Measurements from ENCODE around the gene MCTP1. TPM values are rescaled to one million over a fixed set of nuclear protein-coding genes. Genes with fewer than 3 reads are reported as not detected.

The MCTP1 gene
- total RNA-seq, 2 experiments from 2014 or later: not detected

DNA sequence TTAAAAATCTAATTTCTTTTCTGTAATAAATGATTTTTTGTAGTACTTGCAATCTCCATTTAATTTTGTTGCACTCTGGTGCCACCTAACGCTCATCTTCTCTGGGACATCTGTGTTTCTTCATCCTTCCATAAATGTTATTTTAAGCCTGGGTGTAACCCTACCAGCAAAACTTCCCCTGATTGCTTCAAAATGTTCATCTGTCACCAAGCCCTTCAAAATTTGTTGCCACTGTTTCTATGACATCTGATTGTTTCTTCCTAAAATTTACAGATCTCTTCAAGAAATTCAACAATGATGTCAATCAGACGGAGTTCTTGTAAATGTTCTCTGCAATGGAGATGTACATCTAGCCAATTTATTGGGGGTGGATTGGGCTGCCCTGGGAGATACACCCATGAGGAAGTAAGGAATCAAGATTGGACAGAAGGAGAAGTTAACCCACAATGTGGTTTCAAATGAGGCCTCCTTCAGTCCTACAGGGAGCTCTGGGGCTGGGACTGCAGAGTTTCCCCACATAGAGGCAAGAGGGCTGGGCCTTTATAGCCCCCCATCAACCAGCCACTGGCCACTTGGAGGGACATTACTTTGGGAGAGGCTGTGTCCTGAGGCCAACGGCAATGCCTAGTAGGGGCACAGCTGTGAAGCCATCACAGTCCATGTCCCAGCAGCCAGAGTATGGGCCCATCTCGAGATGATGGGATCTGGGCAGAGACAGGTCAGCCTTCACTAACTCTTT, 23.3 kb downstream of the MCTP1 start:
- intact Hi-C loops (cut with micrococcal nuclease; ENCODE audit: unreplicated experiment): loop anchor here (10.0 kb wide), 1 partner anchor 297 kb away; no protein-coding TSS in a partner anchor
- no peak for DNase-seq (ENCODE audit: low spot score)
- no peak overlapping the region for H3K4me3 ChIP-seq (ENCODE audit: low read depth, low read length, poor library complexity, severe bottlenecking)
- no peaks in the 10 kb centered on the region for H3K79me2 ChIP-seq (ENCODE audit: insufficient read depth, low read depth, low read length)
- no peak overlapping the region for H3K27ac ChIP-seq (ENCODE audit: low read depth, low read length, poor library complexity, severe bottlenecking)
- H3K9me2 ChIP-seq (ENCODE audit: insufficient read depth, low read length): no peaks in the 10 kb centered on the region
- no peak for TF ChIP-seq EZH2phosphoT487 (IDR thresholded peaks at IDR 0.05; ENCODE audit: borderline replicate concordance, low read depth, low read length)
- TF ChIP-seq, protein P1, sequence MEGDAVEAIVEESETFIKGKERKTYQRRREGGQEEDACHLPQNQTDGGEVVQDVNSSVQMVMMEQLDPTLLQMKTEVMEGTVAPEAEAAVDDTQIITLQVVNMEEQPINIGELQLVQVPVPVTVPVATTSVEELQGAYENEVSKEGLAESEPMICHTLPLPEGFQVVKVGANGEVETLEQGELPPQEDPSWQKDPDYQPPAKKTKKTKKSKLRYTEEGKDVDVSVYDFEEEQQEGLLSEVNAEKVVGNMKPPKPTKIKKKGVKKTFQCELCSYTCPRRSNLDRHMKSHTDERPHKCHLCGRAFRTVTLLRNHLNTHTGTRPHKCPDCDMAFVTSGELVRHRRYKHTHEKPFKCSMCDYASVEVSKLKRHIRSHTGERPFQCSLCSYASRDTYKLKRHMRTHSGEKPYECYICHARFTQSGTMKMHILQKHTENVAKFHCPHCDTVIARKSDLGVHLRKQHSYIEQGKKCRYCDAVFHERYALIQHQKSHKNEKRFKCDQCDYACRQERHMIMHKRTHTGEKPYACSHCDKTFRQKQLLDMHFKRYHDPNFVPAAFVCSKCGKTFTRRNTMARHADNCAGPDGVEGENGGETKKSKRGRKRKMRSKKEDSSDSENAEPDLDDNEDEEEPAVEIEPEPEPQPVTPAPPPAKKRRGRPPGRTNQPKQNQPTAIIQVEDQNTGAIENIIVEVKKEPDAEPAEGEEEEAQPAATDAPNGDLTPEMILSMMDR (conservative IDR thresholded peaks at IDR 0.05; ENCODE audit: low read length): peak; percentile 71
- H3K9me3 ChIP-seq (ENCODE audit: low read length): no peaks in the 10 kb centered on the region
- no peaks in the 10 kb centered on the region for H3K4me1 ChIP-seq (ENCODE audit: insufficient read depth, low read length, poor library complexity, severe bottlenecking)
- no peak overlapping the region for H3K4me2 ChIP-seq (ENCODE audit: low read length)
- no peak overlapping the region for H2AFZ ChIP-seq (ENCODE audit: low read length)
- no peaks in the 10 kb centered on the region for H3K36me3 ChIP-seq (ENCODE audit: insufficient read depth, low read length)
- no peaks in the 10 kb centered on the region for H4K20me1 ChIP-seq (ENCODE audit: insufficient read depth, low read length)
- BruUV-seq (replicated peaks): no TSS peak
- ChIA-PET CTCF (ENCODE audit: unreplicated experiment) (no interaction called here), POLR2A (no interaction called here)

DNA sequence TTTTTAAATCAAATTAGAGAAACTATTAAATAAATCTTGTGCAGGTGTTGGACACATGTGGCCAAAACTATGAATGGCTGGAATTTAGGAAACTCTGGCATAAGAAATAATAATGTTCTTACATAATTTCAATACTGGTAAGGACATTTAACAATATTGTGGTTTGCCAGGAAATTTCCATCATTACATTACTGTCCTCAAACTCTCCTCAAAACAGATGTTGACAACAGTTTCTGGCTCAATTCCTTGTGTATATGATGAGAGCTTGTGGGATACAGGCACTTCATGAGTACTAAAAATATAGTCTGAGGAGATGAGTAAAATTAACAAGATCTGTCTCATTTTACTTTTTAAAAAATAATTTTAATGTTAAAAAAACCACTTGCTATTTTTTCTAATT, 27.9 kb downstream of the MCTP1 start:
- POLR2A ChIA-PET: interaction anchor here (0.8 kb wide), 1 partner anchor 18 kb away, joined by 3 read pairs; no protein-coding TSS in a partner anchor
- H2AFZ ChIP-seq (ENCODE audit: low read length): no peak overlapping the region
- no peak for TF ChIP-seq EZH2phosphoT487 (IDR thresholded peaks at IDR 0.05; ENCODE audit: borderline replicate concordance, low read depth, low read length)
- TF ChIP-seq, protein P1 (conservative IDR thresholded peaks at IDR 0.05; ENCODE audit: low read length): no peak
- H3K36me3 ChIP-seq (ENCODE audit: insufficient read depth, low read length): no peaks in the 10 kb centered on the region
- H3K9me3 ChIP-seq (ENCODE audit: low read length): no peaks in the 10 kb centered on the region
- H3K4me1 ChIP-seq (ENCODE audit: insufficient read depth, low read length, poor library complexity, severe bottlenecking): no peaks in the 10 kb centered on the region
- H3K27ac ChIP-seq (ENCODE audit: low read depth, low read length, poor library complexity, severe bottlenecking): no peak overlapping the region
- no peak for DNase-seq (ENCODE audit: low spot score)
- H3K4me2 ChIP-seq (ENCODE audit: low read length): no peak overlapping the region
- no peaks in the 10 kb centered on the region for H3K9me2 ChIP-seq (ENCODE audit: insufficient read depth, low read length)
- no peaks in the 10 kb centered on the region for H4K20me1 ChIP-seq (ENCODE audit: insufficient read depth, low read length)
- CTCF ChIA-PET (ENCODE audit: unreplicated experiment): no interaction called here
- no peaks in the 10 kb centered on the region for H3K79me2 ChIP-seq (ENCODE audit: insufficient read depth, low read depth, low read length)
- H3K4me3 ChIP-seq (ENCODE audit: low read depth, low read length, poor library complexity, severe bottlenecking): no peak overlapping the region
- BruUV-seq (replicated peaks): no TSS peak
- intact Hi-C loops (cut with micrococcal nuclease; ENCODE audit: unreplicated experiment): no loop called here

GRCh38 chr5:95256446-95256845, 28.4 kb downstream of the MCTP1 start:
- CTCF ChIA-PET (ENCODE audit: unreplicated experiment): no interaction called here
- no peaks in the 10 kb centered on the region for H3K36me3 ChIP-seq (ENCODE audit: insufficient read depth, low read length)
- intact Hi-C loops (cut with micrococcal nuclease; ENCODE audit: unreplicated experiment): no loop called here
- H4K20me1 ChIP-seq (ENCODE audit: insufficient read depth, low read length): no peaks in the 10 kb centered on the region
- no peak overlapping the region for H3K27ac ChIP-seq (ENCODE audit: low read depth, low read length, poor library complexity, severe bottlenecking)
- H3K4me1 ChIP-seq (ENCODE audit: insufficient read depth, low read length, poor library complexity, severe bottlenecking): no peaks in the 10 kb centered on the region
- no peak overlapping the region for H3K4me2 ChIP-seq (ENCODE audit: low read length)
- POLR2A ChIA-PET: interaction anchor here (0.8 kb wide), 1 partner anchor 17 kb away, joined by 3 read pairs; no protein-coding TSS in a partner anchor
- no peak overlapping the region for H2AFZ ChIP-seq (ENCODE audit: low read length)
- no peak for TF ChIP-seq EZH2phosphoT487 (IDR thresholded peaks at IDR 0.05; ENCODE audit: borderline replicate concordance, low read depth, low read length)
- TF ChIP-seq, protein P1 (conservative IDR thresholded peaks at IDR 0.05; ENCODE audit: low read length): no peak
- no TSS peak for BruUV-seq (replicated peaks)
- no peak overlapping the region for H3K4me3 ChIP-seq (ENCODE audit: low read depth, low read length, poor library complexity, severe bottlenecking)
- no peaks in the 10 kb centered on the region for H3K9me3 ChIP-seq (ENCODE audit: low read length)
- no peak for DNase-seq (ENCODE audit: low spot score)
- no peaks in the 10 kb centered on the region for H3K9me2 ChIP-seq (ENCODE audit: insufficient read depth, low read length)
- H3K79me2 ChIP-seq (ENCODE audit: insufficient read depth, low read depth, low read length): no peaks in the 10 kb centered on the region
